WTC11 (cell line): ENCODE results near the gene SLC13A2. TPM values are rescaled to one million over a fixed set of nuclear protein-coding genes. Genes with fewer than 3 reads are reported as not detected.

Experiments
- ATAC-seq: fragments of 200-7000 bp; cut with Tn5 transposase; 2 replicates; pipeline ENCODE4 v1.10.0; 2021; ENCODE audit warnings: mild to moderate bottlenecking, moderate library complexity
- CTCF ChIA-PET: fragments of 300-600 bp; sonication (Branson Sonifier 250); formaldehyde crosslinking; loops from one replicate; lab custom pipeline; 2021; ENCODE audit warnings: antibody characterized with exemption; lab: Charles Lee
- POLR2A ChIA-PET: fragments of 350-600 bp; sonication (Branson Sonifier 250); formaldehyde crosslinking; loops from one replicate; lab custom pipeline; 2021; ENCODE audit warnings: antibody characterized with exemption; lab: Charles Lee
- DNase-seq: peaks from one replicate; pipeline ENCODE4 v3.0.0; 2021; ENCODE audit warnings: low spot score
- H3K27ac Mint-ChIP-seq: 2 replicates; pipeline ENCODE4 v1.8.0; 2021; ENCODE audit warnings: mixed read lengths
- H3K27me3 Mint-ChIP-seq: 2 replicates; pipeline ENCODE4 v1.8.0; 2021; ENCODE audit warnings: low read depth, mild to moderate bottlenecking, moderate library complexity, mixed read lengths
- H3K36me3 Mint-ChIP-seq: 2 replicates; pipeline ENCODE4 v1.8.0; 2021; ENCODE audit warnings: mixed read lengths
- H3K4me1 Mint-ChIP-seq: 2 replicates; pipeline ENCODE4 v1.8.0; 2022; ENCODE audit warnings: mixed read lengths
- H3K4me3 Mint-ChIP-seq: 2 replicates; pipeline ENCODE4 v1.8.0; 2021; ENCODE audit warnings: mild to moderate bottlenecking, moderate library complexity, mixed read lengths
- H3K9me3 Mint-ChIP-seq: 2 replicates; pipeline ENCODE4 v1.8.0; 2021; ENCODE audit warnings: mixed read lengths
- AFF4 ChIP-seq: sonication (generic); formaldehyde crosslinking; IDR thresholded peaks from 2 replicates; pipeline ENCODE4 v1.8.1; 2023; ENCODE audit warnings: mild to moderate bottlenecking, missing genetic modification reagents, borderline replicate concordance
- E2F4 ChIP-seq: sonication (generic); formaldehyde crosslinking; IDR thresholded peaks from 2 replicates; pipeline ENCODE4 v1.8.1; 2022; ENCODE audit warnings: low read depth, mild to moderate bottlenecking, moderate library complexity, missing genetic modification reagents, borderline replicate concordance
- ELF4 ChIP-seq: sonication (generic); formaldehyde crosslinking; IDR thresholded peaks from 2 replicates; pipeline ENCODE4 v1.8.1; 2022; ENCODE audit warnings: low read depth, mild to moderate bottlenecking, moderate library complexity, missing genetic modification reagents
- ERG ChIP-seq: fragments of 250-450 bp; sonication (Bioruptor Pico); IDR thresholded peaks from 2 replicates; pipeline ENCODE4 v1.8.0; 2021; ENCODE audit warnings: mild to moderate bottlenecking
- FOXP1 ChIP-seq: sonication (generic); formaldehyde crosslinking; IDR thresholded peaks from 2 replicates; pipeline ENCODE4 v1.8.0; 2022; ENCODE audit warnings: missing genetic modification reagents, mild to moderate bottlenecking, moderate library complexity, borderline replicate concordance
- KAT7 ChIP-seq: sonication (generic); formaldehyde crosslinking; IDR thresholded peaks from 2 replicates; pipeline ENCODE4 v1.8.1; 2023; ENCODE audit warnings: missing genetic modification reagents, mild to moderate bottlenecking, borderline replicate concordance
- NFYB ChIP-seq: sonication (generic); formaldehyde crosslinking; conservative IDR thresholded peaks from 2 replicates; pipeline ENCODE4 v1.8.0; 2022; ENCODE audit warnings: low read depth, missing genetic modification reagents
- NR1H2 ChIP-seq: sonication (generic); formaldehyde crosslinking; IDR thresholded peaks from 2 replicates; pipeline ENCODE4 v1.9.0; 2021; ENCODE audit warnings: mild to moderate bottlenecking, moderate library complexity, missing genetic modification reagents
- PRDM15 ChIP-seq: sonication (generic); formaldehyde crosslinking; IDR thresholded peaks from 2 replicates; pipeline ENCODE4 v1.8.0; 2022; ENCODE audit warnings: missing genetic modification reagents
- PRRX2 ChIP-seq: fragments of 250-450 bp; sonication (Bioruptor Pico); IDR thresholded peaks from 2 replicates; pipeline ENCODE4 v1.8.0; 2021; ENCODE audit warnings: mild to moderate bottlenecking
- SMAD3 ChIP-seq: sonication (generic); formaldehyde crosslinking; IDR thresholded peaks from 2 replicates; pipeline ENCODE4 v1.8.0; 2022; ENCODE audit warnings: missing genetic modification reagents, mild to moderate bottlenecking, borderline replicate concordance
- STAT6 ChIP-seq: sonication (generic); formaldehyde crosslinking; conservative IDR thresholded peaks from 2 replicates; pipeline ENCODE4 v1.8.1; 2023; ENCODE audit warnings: mild to moderate bottlenecking, low read depth, missing genetic modification reagents, moderate library complexity
- TEAD1 ChIP-seq: sonication (generic); formaldehyde crosslinking; IDR thresholded peaks from 2 replicates; pipeline ENCODE4 v1.8.0; 2022; ENCODE audit warnings: mild to moderate bottlenecking, missing genetic modification reagents
- USF1 ChIP-seq: sonication (generic); formaldehyde crosslinking; IDR thresholded peaks from 2 replicates; pipeline ENCODE4 v1.8.0; 2022; ENCODE audit warnings: mild to moderate bottlenecking, missing genetic modification reagents
- ZNF317 ChIP-seq: sonication (generic); formaldehyde crosslinking; IDR thresholded peaks from 2 replicates; pipeline ENCODE4 v1.8.1; 2023; ENCODE audit warnings: low read depth, mild to moderate bottlenecking, moderate library complexity, missing genetic modification reagents, borderline replicate concordance
- total RNA-seq: library from RNA; stranded (reverse); gene quantifications from 3 replicates; pipeline ENCODE4 v1.2.3, GENCODE V29; 2021

SLC13A2 gene
- total RNA-seq, 1 experiment from 2014 or later, result not detected

GRCh38 chr17:28484296-28484695, 10.9 kb downstream of the SLC13A2 start:
- peaks cover 14% of the 10 kb centered on the region for H3K4me1 Mint-ChIP-seq
- H3K27me3 Mint-ChIP-seq, result no peaks in the 10 kb centered on the region
- no peak overlapping the region for H3K27ac Mint-ChIP-seq
- H3K4me3 Mint-ChIP-seq, result no peak overlapping the region
- no peaks in the 10 kb centered on the region for H3K9me3 Mint-ChIP-seq
- DNase-seq, result no peak
- no peaks in the 10 kb centered on the region for H3K36me3 Mint-ChIP-seq
- no peak for ATAC-seq
- POLR2A ChIA-PET, result interaction anchor here (0.6 kb wide), 1 partner anchor 47 kb away, joined by 4 read pairs; no protein-coding TSS in a partner anchor
- no peak for TF ChIP-seq SMAD3 (CRISPR knock-in tag)
- TF ChIP-seq, all 79 proteins: peak for 0
- CTCF ChIA-PET, result interaction anchor here (2.8 to 2.9 kb wide), 2 partner anchors 11 to 68 kb away, joined by 9 to 10 read pairs; no protein-coding TSS in a partner anchor

- Mint-ChIP-seq H3K36me3 (no peaks in the 10 kb centered on the region), H3K4me3 (no peak overlapping the region), H3K27ac (no peak overlapping the region), H3K27me3 (no peaks in the 10 kb centered on the region), H3K4me1 (peaks cover 14% of the 10 kb centered on the region), H3K9me3 (no peaks in the 10 kb centered on the region)
- no peak for TF ChIP-seq E2F4
- ChIA-PET POLR2A (interaction anchor here (0.6 kb wide), 1 partner anchor 46 kb away, joined by 4 read pairs; no protein-coding TSS in a partner anchor), CTCF (interaction anchor here (1.0 to 2.9 kb wide), 5 partner anchors 9 to 69 kb away, joined by 3 to 10 read pairs (median 3); no protein-coding TSS in a partner anchor)
- ATAC-seq (no peak), DNase-seq (no peak)
Observed at GRCh38 chr17:28485049-28485448, 11.6 kb downstream of the SLC13A2 start.

GRCh38 chr17:28487881-28488532, 14.6 kb downstream of the SLC13A2 start:
- POLR2A ChIA-PET, result no interaction called here
- Mint-ChIP-seq H3K9me3 (peaks cover 3% of the 10 kb centered on the region), H3K4me3 (no peak overlapping the region)

More at GRCh38 chr17:28487881-28488532, 14.6 kb downstream of the SLC13A2 start:
- DNase-seq (no peak), ATAC-seq (no peak)
- no peaks in the 10 kb centered on the region for H3K36me3 Mint-ChIP-seq
- H3K4me1 Mint-ChIP-seq, result peaks cover 3% of the 10 kb centered on the region; the same call in 1 of the 2 replicates
- peaks cover 5% of the 10 kb centered on the region for H3K27me3 Mint-ChIP-seq
- no peak for TF ChIP-seq USF1 (CRISPR knock-in tag)
- no peak for TF ChIP-seq AFF4
- no peak for TF ChIP-seq PRRX2
- TF ChIP-seq KAT7, result no peak
- no peak for TF ChIP-seq TEAD1
- TF ChIP-seq ELF4 (CRISPR knock-in tag), result no peak
- no peak for TF ChIP-seq NFYB (CRISPR knock-in tag)
- no peak for TF ChIP-seq ZNF317 (CRISPR knock-in tag)
- no peak for TF ChIP-seq ERG (CRISPR knock-in tag)
- TF ChIP-seq SMAD3 (CRISPR knock-in tag), result no peak
- TF ChIP-seq NR1H2 (CRISPR knock-in tag), result no peak
- TF ChIP-seq STAT6 (CRISPR knock-in tag), result no peak
- no peak for TF ChIP-seq PRDM15 (CRISPR knock-in tag)
- TF ChIP-seq FOXP1, result no peak
- H3K27ac Mint-ChIP-seq, result no peak overlapping the region
- CTCF ChIA-PET, result interaction anchor here (1.2 to 1.5 kb wide), 4 partner anchors 53 to 71 kb away, joined by 3 to 5 read pairs (median 4); no protein-coding TSS in a partner anchor
